ENCODE measurements around the gene CAST. TPM values are rescaled to one million over a fixed set of nuclear protein-coding genes. Genes with fewer than 3 reads are reported as not detected.
A peak's percentile ranks its signal among the peaks of the same experiment; 100 is the strongest.

The CAST gene
- total and polyA plus RNA-seq, 2 donors (not counting 3 experiments of a cell fraction or from before 2014, with no cell fraction given): 33.7 to 194 TPM

DNA sequence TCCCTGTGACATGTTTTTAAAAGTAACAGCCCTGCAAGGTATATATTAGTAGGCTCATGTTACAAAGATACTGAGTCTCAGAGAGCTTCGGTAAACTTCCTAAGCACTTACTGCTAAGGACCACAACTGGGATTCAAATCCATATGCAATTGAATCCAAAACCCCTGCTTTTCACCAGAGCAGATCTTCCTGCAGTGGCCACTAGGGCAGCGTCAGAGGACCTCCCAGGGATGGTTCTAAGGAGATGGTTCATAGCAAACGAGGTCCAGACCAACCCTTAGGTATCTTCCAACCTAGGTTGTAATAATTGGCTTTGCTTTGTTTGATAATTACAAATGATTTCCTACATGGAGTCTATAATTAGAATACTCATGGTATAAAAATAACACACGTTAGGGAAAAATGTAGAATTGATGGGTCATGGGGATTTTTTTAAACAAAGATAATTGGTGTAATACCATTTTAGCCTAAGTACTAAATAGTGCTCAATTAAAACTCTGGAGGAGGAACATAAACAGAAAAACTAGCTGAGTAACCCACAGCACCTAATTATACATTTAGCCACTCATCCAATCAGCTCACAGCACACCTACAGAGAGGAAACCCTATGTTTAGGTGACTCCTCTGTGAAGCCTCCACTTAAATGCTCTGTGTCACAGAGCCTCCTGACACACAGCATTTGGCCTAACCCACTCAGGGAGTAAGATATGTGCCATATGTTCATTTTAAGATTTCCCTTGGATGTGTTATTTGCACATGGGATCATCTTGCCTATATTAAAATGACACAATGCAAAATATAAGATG, 10.0 kb upstream of the CAST start:
- intact Hi-C loops (cut with micrococcal nuclease) (no loop called here), dilution Hi-C loops (cut with MboI; ENCODE audit: extremely low pct_ligation_motif_present, low sequenced_read_pairs) (no loop called here)
- Histone ChIP-seq H3K79me2 (ENCODE audit: control insufficient read depth, insufficient read depth, low read length) (no peaks in the 10 kb centered on the region), H3K27me3 (ENCODE audit: control insufficient read depth in 2 of 2, insufficient read depth in 2 of 2, low read length in 2 of 2) (no peaks in the 10 kb centered on the region), H3K27ac (ENCODE audit: insufficient read depth, low read depth, low read length) (no peak overlapping the region), H3K36me3 (ENCODE audit: control insufficient read depth in 2 of 2, extremely low read depth in 1 of 2, insufficient read depth in 2 of 2, low read length in 2 of 2) (no peaks in the 10 kb centered on the region), H3K9me3 (replicated peaks; ENCODE audit: control insufficient read depth, insufficient read depth, low read length) (no peaks in the 10 kb centered on the region), H3K4me2 (ENCODE audit: insufficient read depth, low read length) (no peak overlapping the region), H4K20me1 (replicated peaks; ENCODE audit: control insufficient read depth, extremely low read depth, insufficient read depth, low read length) (no peaks in the 10 kb centered on the region), H3K4me3 (replicated peaks in 1 of 3; ENCODE audit: insufficient read depth in 1 of 3, low read depth in 1 of 3, low read length in 3 of 3) (no peak overlapping the region), H3K9me1 (replicated peaks; ENCODE audit: control insufficient read depth, extremely low read depth, insufficient read depth, low read length) (no peaks in the 10 kb centered on the region), H3K9ac (replicated peaks; ENCODE audit: extremely low read depth, insufficient read depth, low read length) (no peak overlapping the region), H3K4me1 (ENCODE audit: control insufficient read depth, extremely low read depth, insufficient read depth, low read length) (peaks cover 15% of the 10 kb centered on the region), H2AFZ (ENCODE audit: low read depth, low read length) (no peak overlapping the region)
- no TSS peak for BruUV-seq (replicated peaks)
- no peak for TF ChIP-seq POLR2AphosphoS5 (IDR thresholded peaks at IDR 0.05; ENCODE audit: insufficient read depth, low read depth, low read length)
- TF ChIP-seq, protein P1, sequence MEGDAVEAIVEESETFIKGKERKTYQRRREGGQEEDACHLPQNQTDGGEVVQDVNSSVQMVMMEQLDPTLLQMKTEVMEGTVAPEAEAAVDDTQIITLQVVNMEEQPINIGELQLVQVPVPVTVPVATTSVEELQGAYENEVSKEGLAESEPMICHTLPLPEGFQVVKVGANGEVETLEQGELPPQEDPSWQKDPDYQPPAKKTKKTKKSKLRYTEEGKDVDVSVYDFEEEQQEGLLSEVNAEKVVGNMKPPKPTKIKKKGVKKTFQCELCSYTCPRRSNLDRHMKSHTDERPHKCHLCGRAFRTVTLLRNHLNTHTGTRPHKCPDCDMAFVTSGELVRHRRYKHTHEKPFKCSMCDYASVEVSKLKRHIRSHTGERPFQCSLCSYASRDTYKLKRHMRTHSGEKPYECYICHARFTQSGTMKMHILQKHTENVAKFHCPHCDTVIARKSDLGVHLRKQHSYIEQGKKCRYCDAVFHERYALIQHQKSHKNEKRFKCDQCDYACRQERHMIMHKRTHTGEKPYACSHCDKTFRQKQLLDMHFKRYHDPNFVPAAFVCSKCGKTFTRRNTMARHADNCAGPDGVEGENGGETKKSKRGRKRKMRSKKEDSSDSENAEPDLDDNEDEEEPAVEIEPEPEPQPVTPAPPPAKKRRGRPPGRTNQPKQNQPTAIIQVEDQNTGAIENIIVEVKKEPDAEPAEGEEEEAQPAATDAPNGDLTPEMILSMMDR (IDR thresholded peaks at IDR 0.05; ENCODE audit: extremely low read depth in 1 of 2, insufficient read depth in 1 of 2, low read depth in 1 of 2, low read length in 2 of 2): peak; percentile 12 to 28
- CTCF ChIA-PET: interaction anchor here (1.4 kb wide), 1 partner anchor 38 kb away, joined by 5 read pairs; no protein-coding TSS in a partner anchor
- DNase-seq (ENCODE audit: low read depth, low spot score) (no peak), FAIRE-seq (no peak)
- POLR2A ChIA-PET: no interaction called here

GRCh38 chr5:96652769-96653454, 9.3 kb upstream of the CAST start:
- Histone ChIP-seq H3K27ac (ENCODE audit: insufficient read depth, low read depth, low read length) (no peak overlapping the region), H3K4me1 (ENCODE audit: control insufficient read depth, extremely low read depth, insufficient read depth, low read length) (peaks cover 15% of the 10 kb centered on the region), H3K9me3 (replicated peaks; ENCODE audit: control insufficient read depth, insufficient read depth, low read length) (no peaks in the 10 kb centered on the region), H3K36me3 (ENCODE audit: control insufficient read depth in 2 of 2, extremely low read depth in 1 of 2, insufficient read depth in 2 of 2, low read length in 2 of 2) (no peaks in the 10 kb centered on the region), H3K79me2 (ENCODE audit: control insufficient read depth, insufficient read depth, low read length) (no peaks in the 10 kb centered on the region), H2AFZ (ENCODE audit: low read depth, low read length) (no peak overlapping the region), H3K9ac (replicated peaks; ENCODE audit: extremely low read depth, insufficient read depth, low read length) (no peak overlapping the region), H3K4me3 (replicated peaks in 1 of 3; ENCODE audit: insufficient read depth in 1 of 3, low read depth in 1 of 3, low read length in 3 of 3) (no peak overlapping the region), H3K9me1 (replicated peaks; ENCODE audit: control insufficient read depth, extremely low read depth, insufficient read depth, low read length) (no peaks in the 10 kb centered on the region), H3K4me2 (ENCODE audit: insufficient read depth, low read length) (no peak overlapping the region), H3K27me3 (ENCODE audit: control insufficient read depth in 2 of 2, insufficient read depth in 2 of 2, low read length in 2 of 2) (no peaks in the 10 kb centered on the region), H4K20me1 (replicated peaks; ENCODE audit: control insufficient read depth, extremely low read depth, insufficient read depth, low read length) (no peaks in the 10 kb centered on the region)
- no peak for FAIRE-seq
- peak; percentile 17 for DNase-seq (ENCODE audit: low read depth, low spot score)
- POLR2A ChIA-PET: no interaction called here
- intact Hi-C loops (cut with micrococcal nuclease) (no loop called here), dilution Hi-C loops (cut with MboI; ENCODE audit: extremely low pct_ligation_motif_present, low sequenced_read_pairs) (no loop called here)
- CTCF ChIA-PET: interaction anchor here (1.3 kb wide), 1 partner anchor 39 kb away, joined by 5 read pairs; no protein-coding TSS in a partner anchor
- TF ChIP-seq FOS (IDR thresholded peaks at IDR 0.05; ENCODE audit: borderline replicate concordance, insufficient read depth, low read length): no peak
- TF ChIP-seq, protein P2, sequence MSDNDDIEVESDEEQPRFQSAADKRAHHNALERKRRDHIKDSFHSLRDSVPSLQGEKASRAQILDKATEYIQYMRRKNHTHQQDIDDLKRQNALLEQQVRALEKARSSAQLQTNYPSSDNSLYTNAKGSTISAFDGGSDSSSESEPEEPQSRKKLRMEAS (IDR thresholded peaks at IDR 0.05; ENCODE audit: insufficient read depth, insufficient read length): no peak
- TF ChIP-seq EZH2 (IDR thresholded peaks at IDR 0.05; ENCODE audit: borderline replicate concordance, low read depth, low read length, severe bottlenecking): no peak
- no peak for TF ChIP-seq GATA2 (IDR thresholded peaks at IDR 0.05; ENCODE audit: insufficient read depth, insufficient read length, low read depth, low read length)
- TF ChIP-seq MYC (IDR thresholded peaks at IDR 0.05; ENCODE audit: low read depth, low read length): no peak
- no peak for TF ChIP-seq POLR2A (IDR thresholded peaks at IDR 0.05; ENCODE audit: low read depth, low read length)
- TF ChIP-seq JUN (IDR thresholded peaks at IDR 0.05; ENCODE audit: borderline replicate concordance, insufficient read depth, insufficient read length, low read depth): no peak
- TF ChIP-seq POLR2AphosphoS5 (IDR thresholded peaks at IDR 0.05; ENCODE audit: insufficient read depth, low read depth, low read length): no peak
- TF ChIP-seq, protein P1 (IDR thresholded peaks at IDR 0.05; ENCODE audit: extremely low read depth in 1 of 2, insufficient read depth in 1 of 2, low read depth in 1 of 2, low read length in 2 of 2): no peak
- no TSS peak for BruUV-seq (replicated peaks)

Measured in endothelial cell of umbilical vein (primary cell).